ENCODE results near the gene TGFB2. TPM values are rescaled to one million over a fixed set of nuclear protein-coding genes. Genes with fewer than 3 reads are reported as not detected.

The TGFB2 gene
- total RNA-seq, 1 experiment from 2014 or later: 0.34 TPM

- H3K36me3 ChIP-seq (ENCODE audit: control insufficient read depth in 1 of 2, insufficient read depth in 2 of 2, low read length in 2 of 2): no peaks in the 10 kb centered on the region
- DNase-seq (ENCODE audit: low read depth, low spot score): no peak
- no peaks in the 10 kb centered on the region for H3K79me2 ChIP-seq (ENCODE audit: insufficient read depth, low read length)
- peak overlapping the region; percentile 63 for H2AFZ ChIP-seq (ENCODE audit: low read depth, low read length, poor library complexity, severe bottlenecking)
- intact Hi-C loops (cut with micrococcal nuclease): no loop called here
- TF ChIP-seq REST (IDR thresholded peaks at IDR 0.05; ENCODE audit: low read depth) (no peak), RAD21 (IDR thresholded peaks at IDR 0.05; ENCODE audit: low read depth) (peak; percentile 31; the same call in 1 of the 2 replicates), EZH2phosphoT487 (IDR thresholded peaks at IDR 0.05; ENCODE audit: borderline replicate concordance) (no peak), CBX3 (IDR thresholded peaks at IDR 0.05; ENCODE audit: low read depth) (no peak), CTCF (IDR thresholded peaks at IDR 0.05 in 2 of 3, conservative IDR thresholded peaks at IDR 0.05 in 1 of 3; ENCODE audit: borderline replicate concordance in 1 of 3, insufficient read depth in 1 of 3, low read depth in 2 of 3, low read length in 2 of 3) (0 out of 6 replicates have a peak, but pooled peaks of 1 of the 3 experiments have one; percentile 7)
- H3K27ac ChIP-seq (ENCODE audit: low read depth, low read length): no peak overlapping the region
- no peaks in the 10 kb centered on the region for H4K20me1 ChIP-seq (ENCODE audit: insufficient read depth)
- no peak overlapping the region for H3K4me3 ChIP-seq (replicated peaks in 1 of 2; ENCODE audit: low read depth in 1 of 2, low read length in 2 of 2)
- no peaks in the 10 kb centered on the region for H3K9me3 ChIP-seq (ENCODE audit: control insufficient read depth in 1 of 2, insufficient read depth in 1 of 2, low read depth in 1 of 2, low read length in 2 of 2)
- ChIA-PET POLR2A (interaction anchor here (0.8 kb wide), 1 partner anchor 9 kb away, joined by 3 read pairs; no protein-coding TSS in a partner anchor), CTCF (no interaction called here), RAD21 (ENCODE audit: low non-redundant PET in 1 of 2, low total read pairs in 2 of 2, uncharacterized antibody in 2 of 2, unreplicated experiment in 2 of 2) (no interaction called here)
- no peak overlapping the region for H3K4me2 ChIP-seq (ENCODE audit: low read length)
- no TSS peak for BruUV-seq (replicated peaks)
- peaks cover 0 to 10% of the 10 kb centered on the region in 2 experiments; a peak in 2 of 4 replicates for H3K4me1 ChIP-seq (ENCODE audit: control insufficient read depth in 1 of 2, insufficient read depth in 2 of 2, low read length in 2 of 2)
- peak; percentile 54; the same call in 1 of the 2 replicates for ATAC-seq
- H3K9me2 ChIP-seq (ENCODE audit: insufficient read depth): no peaks in the 10 kb centered on the region
- no peaks in the 10 kb centered on the region for H3K27me3 ChIP-seq (ENCODE audit: insufficient read depth, low read length)
- H3K9ac ChIP-seq (ENCODE audit: low read length): no peak overlapping the region
Observed at GRCh38 chr1:218475275-218475674, 130.1 kb downstream of the TGFB2 start.
